Activated naive CD4-positive, alpha-beta T cell treated with anti-CD3 and anti-CD28 coated beads, Interleukin-2, amount 50 U/mL, for 24 hours (primary cell): ENCODE measurements around the gene TMUB1.
A peak's percentile ranks its signal among the peaks of the same experiment; 100 is the strongest.

Experiments used
- H3K27ac Mint-ChIP-seq: one replicate; pipeline ENCODE4 v1.8.0; 2021; ENCODE audit warnings: mild to moderate bottlenecking, mixed read lengths
- H3K27me3 Mint-ChIP-seq: one replicate; pipeline ENCODE4 v1.8.0; 2021; ENCODE audit warnings: mixed read lengths
- H3K36me3 Mint-ChIP-seq: one replicate; pipeline ENCODE4 v1.8.0; 2021; ENCODE audit warnings: mixed read lengths
- H3K4me1 Mint-ChIP-seq: one replicate; pipeline ENCODE4 v1.8.0; 2021; ENCODE audit warnings: mixed read lengths
- H3K4me3 Mint-ChIP-seq: one replicate; pipeline ENCODE4 v1.8.0; 2021; ENCODE audit warnings: mild to moderate bottlenecking, mixed read lengths
- H3K9me3 Mint-ChIP-seq: one replicate; pipeline ENCODE4 v1.8.0; 2021; ENCODE audit warnings: mixed read lengths

The TMUB1 gene

GRCh38 chr7:151095828-151096475, 12.7 kb upstream of the TMUB1 start:
- H3K36me3 Mint-ChIP-seq, result no peaks in the 10 kb centered on the region
- no peak overlapping the region for H3K4me3 Mint-ChIP-seq
- H3K27me3 Mint-ChIP-seq, result no peaks in the 10 kb centered on the region
- no peak overlapping the region for H3K27ac Mint-ChIP-seq
- H3K4me1 Mint-ChIP-seq, result no peaks in the 10 kb centered on the region
- H3K9me3 Mint-ChIP-seq, result no peaks in the 10 kb centered on the region

- Mint-ChIP-seq H3K27ac (no peak overlapping the region), H3K4me1 (no peaks in the 10 kb centered on the region), H3K4me3 (no peak overlapping the region), H3K36me3 (no peaks in the 10 kb centered on the region), H3K9me3 (no peaks in the 10 kb centered on the region), H3K27me3 (no peaks in the 10 kb centered on the region)
These were observed 12.0 kb upstream of the TMUB1 start for GRCh38 chr7:151095123-151095797.

- Mint-ChIP-seq H3K27me3 (no peaks in the 10 kb centered on the region), H3K4me1 (peaks cover under 1% of the 10 kb centered on the region), H3K9me3 (no peaks in the 10 kb centered on the region), H3K36me3 (no peaks in the 10 kb centered on the region), H3K4me3 (no peak overlapping the region), H3K27ac (no peak overlapping the region)
These were observed 11.4 kb upstream of the TMUB1 start for GRCh38 chr7:151094675-151095074.

- peaks cover 10% of the 10 kb centered on the region for H3K4me1 Mint-ChIP-seq
- H3K9me3 Mint-ChIP-seq, result no peaks in the 10 kb centered on the region
- H3K27me3 Mint-ChIP-seq, result no peaks in the 10 kb centered on the region
- H3K4me3 Mint-ChIP-seq, result no peak overlapping the region
- no peak overlapping the region for H3K27ac Mint-ChIP-seq
- no peaks in the 10 kb centered on the region for H3K36me3 Mint-ChIP-seq
These were observed 10.5 kb upstream of the TMUB1 start for GRCh38 chr7:151093748-151094147.

- Mint-ChIP-seq H3K4me1 (peaks cover 16% of the 10 kb centered on the region), H3K9me3 (no peaks in the 10 kb centered on the region), H3K27me3 (no peaks in the 10 kb centered on the region), H3K36me3 (no peaks in the 10 kb centered on the region), H3K27ac (no peak overlapping the region), H3K4me3 (no peak overlapping the region)
These were observed 8.7 kb upstream of the TMUB1 start for GRCh38 chr7:151091988-151092387.

GRCh38 chr7:151091431-151091830, 8.1 kb upstream of the TMUB1 start:
- Mint-ChIP-seq H3K36me3 (no peaks in the 10 kb centered on the region), H3K9me3 (no peaks in the 10 kb centered on the region), H3K4me1 (peaks cover 16% of the 10 kb centered on the region), H3K27me3 (no peaks in the 10 kb centered on the region), H3K27ac (no peak overlapping the region), H3K4me3 (no peak overlapping the region)

GRCh38 chr7:151091003-151091402, 7.7 kb upstream of the TMUB1 start:
- Mint-ChIP-seq H3K27ac (no peak overlapping the region), H3K9me3 (no peaks in the 10 kb centered on the region), H3K4me1 (peaks cover 16% of the 10 kb centered on the region), H3K36me3 (no peaks in the 10 kb centered on the region), H3K4me3 (no peak overlapping the region), H3K27me3 (no peaks in the 10 kb centered on the region)

GRCh38 chr7:151089893-151090730, 6.8 kb upstream of the TMUB1 start:
- peaks cover 24% of the 10 kb centered on the region for H3K4me1 Mint-ChIP-seq
- no peak overlapping the region for H3K27ac Mint-ChIP-seq
- no peaks in the 10 kb centered on the region for H3K27me3 Mint-ChIP-seq
- no peaks in the 10 kb centered on the region for H3K36me3 Mint-ChIP-seq
- H3K4me3 Mint-ChIP-seq, result no peak overlapping the region
- H3K9me3 Mint-ChIP-seq, result no peaks in the 10 kb centered on the region

- no peak overlapping the region for H3K27ac Mint-ChIP-seq
These were observed 5.8 kb upstream of the TMUB1 start for GRCh38 chr7:151088856-151089699.

GRCh38 chr7:151088019-151088855, 4.9 kb upstream of the TMUB1 start:
- Mint-ChIP-seq H3K27me3 (no peaks in the 10 kb centered on the region), H3K4me3 (peak overlapping the region; percentile 66), H3K9me3 (no peaks in the 10 kb centered on the region), H3K4me1 (peaks cover 30% of the 10 kb centered on the region), H3K27ac (no peak overlapping the region), H3K36me3 (no peaks in the 10 kb centered on the region)

More at GRCh38 chr7:151088856-151089699, 5.8 kb upstream of the TMUB1 start:
- H3K9me3 Mint-ChIP-seq, result no peaks in the 10 kb centered on the region
- H3K4me3 Mint-ChIP-seq, result peak overlapping the region; percentile 59
- no peaks in the 10 kb centered on the region for H3K27me3 Mint-ChIP-seq
- no peaks in the 10 kb centered on the region for H3K36me3 Mint-ChIP-seq
- peaks cover 30% of the 10 kb centered on the region for H3K4me1 Mint-ChIP-seq

- H3K36me3 Mint-ChIP-seq, result peaks cover 2% of the 10 kb centered on the region
- H3K27me3 Mint-ChIP-seq, result no peaks in the 10 kb centered on the region
- H3K27ac Mint-ChIP-seq, result no peak overlapping the region
- peak overlapping the region; percentile 87 for H3K4me3 Mint-ChIP-seq
- no peaks in the 10 kb centered on the region for H3K9me3 Mint-ChIP-seq
- peaks cover 35% of the 10 kb centered on the region for H3K4me1 Mint-ChIP-seq
These were observed 4.1 kb upstream of the TMUB1 start for GRCh38 chr7:151087245-151088018.

- peaks cover 39% of the 10 kb centered on the region for H3K4me1 Mint-ChIP-seq
These were observed 3.5 kb upstream of the TMUB1 start for GRCh38 chr7:151086802-151087244.

GRCh38 chr7:151085691-151086620, 2.7 kb upstream of the TMUB1 start, which contains the start of gene AGAP3:
AGAP3 (plus strand) TSS chr7:151086475; CDS start chr7:151086742, 267 bp downstream.
- Mint-ChIP-seq H3K9me3 (no peaks in the 10 kb centered on the region), H3K27ac (peak within 1 kb of the TSS; percentile 83), H3K27me3 (no peaks in the 10 kb centered on the region), H3K4me3 (peak within 1 kb of the TSS; percentile 87), H3K36me3 (peaks cover 2% of the 10 kb centered on the region), H3K4me1 (peaks cover 39% of the 10 kb centered on the region)

More at GRCh38 chr7:151086802-151087244, 3.5 kb upstream of the TMUB1 start:
- peak overlapping the region; percentile 53 for H3K27ac Mint-ChIP-seq
- H3K9me3 Mint-ChIP-seq, result no peaks in the 10 kb centered on the region
- peaks cover 2% of the 10 kb centered on the region for H3K36me3 Mint-ChIP-seq
- peak overlapping the region; percentile 87 for H3K4me3 Mint-ChIP-seq
- no peaks in the 10 kb centered on the region for H3K27me3 Mint-ChIP-seq
